Right lobe of liver (tissue), 4 donors: ENCODE data around the gene PIK3CB.

Experiments used
- CTCF ChIP-seq, 4 donors: fragments of 200-600 bp in 3 of 4; fragments of 450-650 bp in 1 of 4; IDR thresholded peaks; one replicate each; pipeline versions ENCODE4 v1.5.1 to v1.8.0; 2016 to 2022; ENCODE audit warnings: antibody characterized with exemption in 4 of 4, mild to moderate bottlenecking in 2 of 4
- POLR2A ChIP-seq: fragments of 450-650 bp; IDR thresholded peaks from one replicate; pipeline ENCODE4 v1.6.1; 2017; ENCODE audit warnings: antibody characterized with exemption, mild to moderate bottlenecking
- donor health status: DM: no; HTN: no; CAD: no.
- donor health status: DM: no; HTN: no; CAD: no.
- donor health status: DM: no; HTN: yes; CAD: no.

GRCh38 chr3:138692152-138692551 is 142.6 kb downstream of the PIK3CB start:
- TF ChIP-seq CTCF (IDR thresholded peaks at IDR 0.05): no peak
- TF ChIP-seq POLR2A: no peak
